ENCODE data around the gene PTGER3.
A peak's percentile ranks its signal among the peaks of the same experiment; 100 is the strongest.

The PTGER3 gene

DNA sequence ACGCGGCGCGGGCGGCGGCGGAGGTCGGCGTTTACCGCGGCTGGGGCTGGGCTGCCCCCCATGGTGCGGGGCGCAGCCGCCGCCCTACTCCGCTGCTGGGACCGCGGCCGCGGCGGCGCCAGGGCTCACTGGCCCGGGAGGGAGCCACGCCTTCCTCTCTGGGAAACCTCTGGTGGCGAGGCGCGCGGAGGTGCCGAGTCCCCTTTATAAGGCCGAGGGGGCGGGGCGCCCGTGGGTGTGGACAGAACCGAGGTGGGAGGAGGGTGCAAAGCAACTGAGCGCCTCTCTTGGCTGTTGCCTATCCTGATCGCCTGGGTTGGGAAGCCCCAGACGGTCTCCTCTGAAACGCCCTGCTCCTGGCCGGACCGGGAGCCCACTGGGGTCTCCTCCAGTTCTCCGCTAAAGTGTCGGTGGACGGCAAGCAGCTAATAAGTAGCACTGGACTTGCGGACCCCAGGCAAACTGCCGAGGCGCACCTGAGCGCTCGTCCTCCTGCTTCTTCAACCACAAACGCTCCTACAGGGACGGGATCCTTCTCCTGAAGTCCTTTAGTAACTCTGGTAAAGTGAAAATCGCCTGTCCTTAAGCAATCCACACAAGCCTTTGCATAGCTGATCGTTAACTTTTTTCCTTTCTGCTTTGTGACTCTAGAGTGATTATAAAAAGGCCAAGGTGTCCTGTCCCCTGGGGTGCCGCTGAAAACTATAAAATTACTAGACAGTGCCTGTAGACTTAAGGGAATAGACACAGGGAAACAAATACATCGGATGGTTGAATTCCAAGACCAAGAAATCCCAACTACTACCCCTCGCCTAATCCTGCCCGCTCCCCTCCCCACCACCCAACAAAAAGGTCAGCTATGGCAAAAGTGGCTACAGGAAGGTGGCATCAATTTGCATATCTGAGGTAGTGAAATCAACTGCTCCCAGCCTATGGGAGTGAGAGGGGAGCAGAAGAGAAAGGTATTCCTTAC, at the start of gene PTGER3:
TSS of gene PTGER3 (minus strand) at position 182 of the 973 bp plus-strand sequence. CDS start 239 bp downstream, outside the sequence.
- DNase-seq = peak; percentile 28

DNA sequence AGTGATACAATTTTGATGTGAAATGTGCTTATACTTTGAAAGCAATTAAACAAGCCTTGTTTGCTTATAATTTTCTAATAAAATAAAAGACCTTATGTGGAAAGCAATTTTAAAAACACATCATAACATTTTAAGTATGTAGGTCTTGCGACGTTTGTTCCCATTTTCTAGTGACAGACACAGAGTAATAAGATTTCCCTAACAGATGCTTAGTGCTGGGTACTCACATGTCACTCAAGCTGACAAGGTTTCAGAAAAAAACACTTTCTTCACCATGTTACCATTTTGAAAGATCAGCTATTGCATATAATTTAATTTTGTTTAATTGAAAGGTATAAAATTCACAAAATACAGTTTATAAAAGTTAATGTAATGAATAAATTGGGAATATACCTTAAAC, 47.3 kb upstream of the PTGER3 start:
- DNase-seq = no peak

DNA sequence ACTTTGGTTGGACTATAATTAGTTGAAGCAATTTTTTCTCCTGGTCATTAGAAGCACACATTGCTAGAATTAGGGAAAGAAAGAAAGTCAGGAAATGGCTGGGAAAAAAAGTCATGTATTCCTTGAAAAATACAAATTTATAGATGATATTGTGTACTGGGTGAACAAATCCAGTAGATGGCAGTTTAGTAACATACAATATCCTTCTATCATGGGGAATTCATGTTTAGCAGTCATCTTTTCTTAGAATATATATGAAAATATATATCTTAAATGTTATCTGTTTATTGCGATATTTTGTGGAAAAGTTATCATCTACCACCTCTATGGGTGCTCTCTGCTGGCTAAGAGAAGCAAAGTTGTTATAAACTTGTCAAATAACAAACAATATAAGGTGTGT, 46.3 kb upstream of the PTGER3 start:
- peak; percentile 21 for DNase-seq

DNA sequence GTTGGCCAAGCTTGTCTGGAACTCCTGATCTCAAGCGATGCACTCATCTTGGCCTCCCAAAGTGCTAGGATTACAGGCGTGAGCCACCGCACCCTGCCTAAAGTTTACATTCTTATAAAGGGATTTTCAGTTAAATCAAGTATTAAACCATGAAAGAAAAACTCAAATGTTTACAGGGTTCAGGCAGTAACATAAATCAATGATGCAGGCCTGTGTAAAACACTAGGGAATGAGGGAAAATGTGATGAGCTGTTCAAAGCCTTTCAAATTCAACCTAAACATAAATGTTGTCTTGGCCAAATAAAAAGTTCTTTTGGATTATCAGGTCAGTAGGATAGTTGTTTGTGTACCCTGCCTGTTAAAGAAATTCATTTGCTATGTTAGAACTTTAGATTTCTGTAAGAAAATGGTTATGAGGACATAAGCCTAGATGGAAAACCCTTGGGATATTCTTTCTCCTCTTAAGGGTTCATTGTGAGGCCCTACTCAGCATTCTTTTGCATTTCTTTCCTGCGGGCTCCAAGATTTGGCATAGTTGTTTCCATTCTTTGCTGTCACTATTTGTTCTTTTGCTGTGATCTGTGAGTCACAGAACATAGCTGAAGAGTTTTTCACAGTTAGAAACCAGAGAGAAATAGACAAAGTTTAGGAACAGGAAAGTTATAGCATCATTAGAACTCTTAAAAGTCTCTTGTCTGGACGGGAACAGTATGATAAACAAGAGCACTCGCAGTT, 42.1 kb upstream of the PTGER3 start:
- DNase-seq = peak; percentile 81

DNA sequence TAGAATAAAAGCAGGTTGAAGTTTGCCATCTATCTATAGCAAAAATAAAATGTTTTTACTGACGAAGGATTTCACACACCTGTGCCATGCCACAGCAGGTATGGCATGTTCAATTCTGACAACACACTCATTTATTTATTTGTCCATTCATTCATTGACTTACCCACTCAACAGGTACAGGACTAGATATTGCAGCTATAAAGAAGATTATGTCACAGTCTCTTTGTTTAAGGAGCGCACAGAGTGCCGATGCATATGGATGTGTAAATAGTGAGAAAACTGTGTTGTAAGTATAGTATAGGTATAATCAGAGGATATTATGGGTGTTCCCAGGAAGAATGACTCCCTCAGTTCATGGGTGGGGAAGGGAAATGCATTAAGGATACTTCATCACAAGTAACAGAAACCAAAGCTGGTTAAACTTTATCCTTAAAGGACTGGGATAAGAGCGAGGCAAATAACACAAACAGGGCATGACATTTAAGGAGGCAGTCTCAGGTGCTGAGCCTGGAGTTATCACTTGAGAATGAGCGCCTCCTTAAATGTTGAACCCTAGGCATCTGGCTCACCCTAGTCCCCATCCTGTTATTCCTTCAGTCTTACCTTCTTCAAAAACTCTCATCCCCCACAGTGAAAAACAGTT, 41.1 kb upstream of the PTGER3 start:
- no peak for DNase-seq

DNA sequence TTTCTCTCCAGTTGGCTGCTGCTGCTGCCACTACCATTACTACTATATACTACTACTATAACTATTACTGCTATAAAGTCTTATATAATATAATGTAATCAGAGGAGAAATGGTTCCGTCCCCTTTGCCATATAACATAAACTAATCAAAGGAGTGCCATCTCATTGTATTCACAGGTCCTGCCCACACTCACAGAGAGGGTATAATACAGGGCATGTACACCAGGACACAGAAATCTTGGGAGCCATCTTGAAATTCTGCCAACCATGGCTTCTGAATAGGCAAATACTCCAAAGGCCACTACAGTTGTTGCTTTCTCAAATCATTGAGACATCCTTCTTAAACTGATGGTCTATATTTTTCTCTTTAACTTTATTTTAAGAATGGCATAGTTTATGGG, 40.1 kb upstream of the PTGER3 start:
- no peak for DNase-seq

DNA sequence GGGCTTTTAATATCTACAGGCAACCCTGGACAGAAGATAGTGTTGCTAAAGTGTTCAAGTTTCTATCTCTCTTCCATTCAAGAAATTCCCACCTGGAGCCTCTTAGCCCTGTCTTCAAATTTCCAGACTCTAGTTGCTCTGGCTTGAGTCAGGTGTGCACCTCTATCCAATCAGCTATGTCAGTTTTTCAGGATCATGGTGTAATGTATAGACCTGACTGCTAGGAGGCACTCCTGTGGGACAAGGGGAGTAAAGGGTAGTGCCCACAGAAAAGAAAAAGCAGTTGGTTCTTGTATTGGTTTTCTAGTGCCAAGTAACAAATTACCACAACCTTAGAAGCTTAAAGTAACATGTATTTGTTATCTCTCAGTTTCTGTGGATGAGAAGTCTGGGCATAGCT, 39.4 kb upstream of the PTGER3 start:
- DNase-seq = no peak

GRCh38 chr1:71086331-71086730, 38.7 kb upstream of the PTGER3 start:
- DNase-seq = peak; percentile 87

DNA sequence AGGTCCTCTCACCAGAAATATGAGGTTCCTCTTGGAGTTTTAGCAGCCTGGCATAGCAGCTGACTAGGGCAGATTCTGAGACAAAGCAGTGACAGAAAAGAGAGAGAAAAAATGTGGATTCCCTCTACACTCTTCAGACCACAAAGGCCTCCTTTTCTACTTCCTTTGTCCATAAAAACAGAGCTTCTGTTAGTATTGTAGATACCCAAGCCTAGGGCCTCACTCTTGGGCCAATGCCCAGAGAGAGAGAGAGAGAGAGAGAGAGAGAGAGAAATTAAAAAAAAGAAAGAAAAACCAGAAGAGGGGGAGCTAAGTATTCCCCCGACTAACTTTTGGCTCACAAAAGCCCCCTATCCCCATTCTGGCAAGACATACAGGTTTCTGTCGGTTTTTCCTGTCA, 35.7 kb upstream of the PTGER3 start:
- no peak for DNase-seq

GRCh38 chr1:71081697-71082080, 34.1 kb upstream of the PTGER3 start:
- DNase-seq = no peak

DNA sequence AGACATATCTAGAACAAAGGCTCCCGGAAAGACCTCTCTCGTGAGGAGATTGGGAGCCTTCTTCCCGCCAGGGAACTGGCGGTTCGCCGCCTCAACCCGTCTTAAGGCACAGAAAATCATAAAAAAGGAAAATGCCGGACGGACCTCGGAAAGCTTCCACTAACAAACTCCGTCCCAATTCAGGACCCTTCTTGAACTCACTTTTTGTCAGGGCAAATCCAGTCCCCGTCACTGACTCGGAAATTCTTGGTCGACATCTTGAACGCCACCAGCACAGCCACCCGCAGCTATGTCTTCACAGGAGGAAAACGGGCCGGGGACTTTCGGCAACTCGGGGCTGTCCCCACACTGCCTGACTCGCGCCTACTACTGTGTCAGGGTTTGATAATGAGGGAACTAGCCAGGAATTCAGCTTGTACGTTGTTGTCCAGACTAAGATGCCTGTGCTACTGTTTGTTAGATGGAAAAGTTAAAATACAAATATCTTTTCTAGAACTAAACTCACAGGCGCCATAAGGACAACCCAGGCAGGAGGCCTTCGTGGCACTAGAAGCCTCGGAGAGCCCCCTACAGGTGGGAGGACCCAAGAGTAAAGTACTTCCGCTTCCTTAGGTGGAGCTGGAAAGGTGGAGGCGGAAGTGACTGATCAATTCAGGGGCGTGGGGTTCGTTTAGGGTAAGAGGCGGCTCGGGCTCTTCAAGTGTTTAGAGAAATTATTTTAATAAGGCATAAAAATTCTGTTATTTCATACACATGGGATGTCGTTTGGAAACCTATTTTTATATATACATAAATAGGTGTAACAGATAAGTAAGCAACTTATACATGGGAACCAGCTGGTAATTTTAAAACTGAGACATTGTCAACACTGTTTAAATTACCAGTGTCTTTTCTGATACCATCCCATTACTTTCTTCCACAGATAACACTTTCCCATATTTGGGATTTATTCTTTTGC, 33.4 kb upstream of the PTGER3 start, which contains the start of gene ZRANB2:
TSS of gene ZRANB2 (minus strand) at position 297 of the 958 bp plus-strand sequence. CDS start at position 257, 40 bp downstream.
- DNase-seq = peak; percentile 96

- DNase-seq = peak; percentile 19
Measured at GRCh38 chr1:71080230-71080738, 32.7 kb upstream of the PTGER3 start.

DNA sequence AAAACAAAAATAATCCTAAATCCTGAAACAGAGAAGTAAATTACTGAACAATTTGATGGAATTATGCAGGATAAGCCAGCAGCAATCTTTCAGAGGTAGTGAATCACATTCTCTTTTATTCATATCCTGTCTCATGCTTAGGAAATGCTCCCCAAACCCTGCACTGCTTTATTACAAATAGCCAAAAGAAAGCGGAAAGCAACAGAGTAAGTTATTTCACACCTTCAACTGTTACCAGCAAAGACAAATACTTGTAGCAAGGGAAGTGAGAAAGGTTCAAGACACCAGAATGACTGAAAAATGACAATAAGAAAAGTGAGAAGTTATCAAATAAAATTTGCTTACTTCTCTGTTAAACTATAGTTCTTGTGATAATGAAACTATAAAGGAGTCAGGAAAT, 27.1 kb upstream of the PTGER3 start:
- DNase-seq = no peak

- no peak for DNase-seq
Measured at GRCh38 chr1:71072273-71072672, 24.7 kb upstream of the PTGER3 start.

DNA sequence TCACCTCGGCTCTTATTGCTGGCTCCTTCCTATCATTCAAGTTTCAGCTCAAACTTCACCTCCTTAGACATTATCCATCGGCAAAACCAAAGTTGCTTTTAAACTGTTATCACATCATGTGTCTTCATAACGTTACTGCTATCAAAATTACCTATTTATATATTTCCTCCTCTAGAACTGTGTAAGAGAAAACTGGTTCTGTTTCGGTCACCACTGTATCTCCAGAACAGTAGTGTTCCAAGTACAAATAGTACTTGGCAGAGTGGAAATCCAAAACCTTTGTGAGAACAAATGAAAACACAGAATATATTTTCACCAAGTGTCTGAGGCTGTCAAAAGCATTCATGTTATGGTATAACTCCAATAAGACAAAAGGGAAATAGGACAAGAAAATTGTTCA, 24.1 kb upstream of the PTGER3 start:
- no peak for DNase-seq

GRCh38 chr1:71068325-71069240, 21.0 kb upstream of the PTGER3 start:
- no peak for DNase-seq

DNA sequence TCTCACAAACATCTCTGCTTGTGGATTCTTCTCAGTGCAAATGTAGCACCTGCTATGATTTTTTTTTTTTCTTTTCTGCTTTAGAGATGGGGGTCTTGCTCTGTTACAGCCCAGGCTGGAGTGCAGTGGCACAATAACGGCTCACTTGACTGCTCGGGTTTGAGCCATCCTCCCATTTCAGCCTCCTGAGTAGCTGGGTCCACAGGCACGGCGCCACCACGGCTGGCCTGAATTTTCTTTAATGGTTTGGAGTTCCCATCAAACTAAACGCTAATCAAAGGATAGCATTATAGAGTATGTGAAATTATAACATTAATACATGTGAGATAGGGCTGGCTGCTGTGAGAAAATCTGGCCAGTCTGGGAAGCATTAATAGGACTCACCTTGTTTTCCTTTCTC, 7.2 kb upstream of the PTGER3 start:
- DNase-seq = no peak

- DNase-seq = no peak
Measured at GRCh38 chr1:71054281-71054731, 6.7 kb upstream of the PTGER3 start.

- DNase-seq = no peak
Measured at GRCh38 chr1:71053758-71054157, 6.1 kb upstream of the PTGER3 start.

DNA sequence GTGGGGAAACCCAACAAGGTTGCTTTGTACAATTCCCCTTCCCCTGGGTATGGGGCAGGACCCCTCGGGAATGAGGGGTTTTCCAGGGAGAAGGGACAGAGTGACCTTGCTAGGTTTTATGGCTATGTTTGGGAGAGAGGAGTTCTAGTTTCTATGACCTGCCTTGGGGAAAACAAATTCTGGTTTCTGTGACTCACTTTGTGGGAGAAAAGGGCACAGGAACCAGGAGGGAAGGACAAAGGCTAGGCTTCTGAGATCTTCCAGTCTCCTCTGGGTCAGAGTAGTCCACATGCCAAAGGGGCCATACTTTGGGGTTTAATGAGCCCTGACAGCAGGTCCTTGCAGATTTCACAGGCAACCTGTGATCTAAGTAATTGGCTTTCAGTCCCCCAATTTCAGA, 5.5 kb upstream of the PTGER3 start:
- no peak for DNase-seq

All from fibroblast of skin of right biceps (primary cell).